ENCODE data around the gene LYZL4. TPM values are rescaled to one million over a fixed set of nuclear protein-coding genes. Genes with fewer than 3 reads are reported as not detected.

LYZL4 gene
- total and polyA plus RNA-seq, 10 of the 15 experiments (the other 5 are each of a cell fraction or from before 2014, with no cell fraction given): 0.10 to 0.11 (median 0.11) TPM; not detected in 7

DNA sequence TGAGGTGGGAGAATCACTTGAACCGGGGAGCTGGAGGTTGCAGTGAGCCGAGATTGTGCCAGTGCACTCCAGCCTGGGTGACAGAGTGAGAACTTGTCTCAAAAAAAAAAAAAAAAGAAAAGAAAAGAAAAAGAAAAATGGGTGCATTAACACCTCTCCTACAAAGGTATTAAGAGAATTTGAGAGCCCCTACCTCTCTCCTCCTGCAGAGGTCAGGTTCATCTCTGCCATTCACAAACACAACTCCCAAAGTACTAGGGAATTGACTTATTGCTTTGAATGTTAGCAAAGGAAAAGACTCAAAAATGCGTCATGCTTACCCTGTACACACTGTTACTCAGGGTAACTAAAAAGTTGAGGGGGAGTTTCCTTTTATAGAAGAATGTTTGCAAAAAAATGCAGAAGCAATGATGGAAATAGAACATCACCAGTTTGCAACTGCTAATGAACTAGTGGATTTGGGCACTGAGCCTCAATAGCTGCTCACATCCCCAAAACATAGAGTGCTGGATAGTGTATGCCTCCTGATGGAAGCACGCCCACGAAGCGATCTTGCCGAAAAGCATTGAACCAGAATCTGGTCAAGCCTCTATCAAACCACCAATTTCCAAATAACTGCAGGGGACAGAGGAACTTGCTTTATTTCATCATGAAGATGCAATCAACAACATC lies 15.5 kb upstream of the LYZL4 start:
- H3K4me1 ChIP-seq (ENCODE audit: control insufficient read depth, insufficient read depth, low read length): no peaks in the 10 kb centered on the region
- ATAC-seq: no peak
- H3K27ac ChIP-seq (ENCODE audit: control insufficient read depth, insufficient read depth): no peak overlapping the region
- WGBS (ENCODE audit: insufficient coverage, insufficient replicate concordance, low lambda C conversion rate, missing lambda C conversion rate): 53% methylated on average over 6 of the region's 7 CpGs
- no peaks in the 10 kb centered on the region for H3K36me3 ChIP-seq (ENCODE audit: control insufficient read depth in 2 of 2, insufficient read depth in 2 of 2, low read length in 1 of 2)
- no peaks in the 10 kb centered on the region; a peak in 1 of 4 replicates for H3K27me3 ChIP-seq (replicated peaks in 1 of 2; ENCODE audit: control insufficient read depth in 2 of 2, insufficient read depth in 2 of 2, low read length in 1 of 2)
- no peaks in the 10 kb centered on the region for H3K9me3 ChIP-seq (replicated peaks; ENCODE audit: control insufficient read depth, insufficient read depth, low read length)
- H2AFZ ChIP-seq (ENCODE audit: control insufficient read depth, low read depth, low read length): no peak overlapping the region
- CTCF ChIA-PET: no interaction called here
- H4K20me1 ChIP-seq (ENCODE audit: control insufficient read depth, insufficient read depth): no peaks in the 10 kb centered on the region
- RAD21 ChIA-PET (ENCODE audit: unreplicated experiment): no interaction called here
- no peak overlapping the region for H3K4me2 ChIP-seq (ENCODE audit: control insufficient read depth, insufficient read depth)
- H3K4me3 ChIP-seq: no peak overlapping the region
- TF ChIP-seq EGR1 (IDR thresholded peaks at IDR 0.05; ENCODE audit: borderline replicate concordance in 1 of 2, low read depth in 2 of 2, low read length in 2 of 2): no peak
- TF ChIP-seq, protein P1, sequence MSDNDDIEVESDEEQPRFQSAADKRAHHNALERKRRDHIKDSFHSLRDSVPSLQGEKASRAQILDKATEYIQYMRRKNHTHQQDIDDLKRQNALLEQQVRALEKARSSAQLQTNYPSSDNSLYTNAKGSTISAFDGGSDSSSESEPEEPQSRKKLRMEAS (IDR thresholded peaks at IDR 0.05; ENCODE audit: low read depth, low read length): no peak
- TF ChIP-seq, protein P2, sequence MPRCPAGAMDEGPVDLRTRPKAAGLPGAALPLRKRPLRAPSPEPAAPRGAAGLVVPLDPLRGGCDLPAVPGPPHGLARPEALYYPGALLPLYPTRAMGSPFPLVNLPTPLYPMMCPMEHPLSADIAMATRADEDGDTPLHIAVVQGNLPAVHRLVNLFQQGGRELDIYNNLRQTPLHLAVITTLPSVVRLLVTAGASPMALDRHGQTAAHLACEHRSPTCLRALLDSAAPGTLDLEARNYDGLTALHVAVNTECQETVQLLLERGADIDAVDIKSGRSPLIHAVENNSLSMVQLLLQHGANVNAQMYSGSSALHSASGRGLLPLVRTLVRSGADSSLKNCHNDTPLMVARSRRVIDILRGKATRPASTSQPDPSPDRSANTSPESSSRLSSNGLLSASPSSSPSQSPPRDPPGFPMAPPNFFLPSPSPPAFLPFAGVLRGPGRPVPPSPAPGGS (IDR thresholded peaks at IDR 0.05; ENCODE audit: borderline replicate concordance, insufficient read depth, low read depth, low read length, poor library complexity, severe bottlenecking): peak; percentile 30
- no peak for TF ChIP-seq GATAD2B (conservative IDR thresholded peaks at IDR 0.05; ENCODE audit: low read depth)
- POLR2A ChIA-PET: interaction anchor here (0.7 kb wide), 1 partner anchor 414 kb away, joined by 4 read pairs; no protein-coding TSS in a partner anchor
- no peaks in the 10 kb centered on the region for H3K79me2 ChIP-seq (ENCODE audit: control insufficient read depth, insufficient read depth, low read length)
- DNase-seq (ENCODE audit: low read depth, low spot score): no peak
- intact Hi-C loops (cut with micrococcal nuclease; ENCODE audit: unreplicated experiment) (no loop called here), in situ Hi-C loops (cut with MboI) (no loop called here)
- FAIRE-seq: no peak
- no TSS peak for BruUV-seq (replicated peaks)
- no peak overlapping the region for H3K9ac ChIP-seq (ENCODE audit: control insufficient read depth, insufficient read depth, low read length)
- SMC1A ChIA-PET (ENCODE audit: uncharacterized antibody, unreplicated experiment): no interaction called here

Data from GM12878 (cell line).